ENCODE data around the gene TAPBP. TPM values are rescaled to one million over a fixed set of nuclear protein-coding genes. Genes with fewer than 3 reads are reported as not detected.

The TAPBP gene
- total and polyA plus RNA-seq, 9 of the 15 experiments (the other 6 are each of a cell fraction or from before 2014, with no cell fraction given): 5.6 to 74.0 (median 22.3) TPM

GRCh38 chr6:33271468-33272274 lies 42.2 kb downstream of the TAPBP start, which contains the start of the genes RPS18 and VPS52 (continued):
- TF ChIP-seq KDM4B (IDR thresholded peaks at IDR 0.05; ENCODE audit: borderline replicate concordance in 2 of 2, low read depth in 1 of 2) (peak in 1 of 2 experiments; percentile 89; a peak in 2 of 4 replicates), MAX (CRISPR knock-in tag; IDR thresholded peaks at IDR 0.05) (peak; percentile 87), FOXK1 (CRISPR knock-in tag; IDR thresholded peaks at IDR 0.05; ENCODE audit: borderline replicate concordance) (peak; percentile 88), ZNF263 (CRISPR knock-in tag; IDR thresholded peaks at IDR 0.05; ENCODE audit: borderline replicate concordance) (peak; percentile 62; the same call in 1 of the 2 replicates), AFF1 (IDR thresholded peaks at IDR 0.05; ENCODE audit: low read depth in 1 of 2, partially characterized antibody in 2 of 2) (peak; percentile 31 to 91), SMAD3 (CRISPR knock-in tag; conservative IDR thresholded peaks at IDR 0.05) (peak; percentile 70), NR1H2 (CRISPR knock-in tag; IDR thresholded peaks at IDR 0.05) (no peak; the same call in 1 of the 2 replicates), EP400 (IDR thresholded peaks at IDR 0.05) (peak; percentile 100), TRIM25 (IDR thresholded peaks at IDR 0.05; ENCODE audit: borderline replicate concordance) (0 out of 2 replicates have a peak, but pooled peaks have one; percentile 24), RBFOX2 (IDR thresholded peaks at IDR 0.05; ENCODE audit: low read depth, low read length) (peak; percentile 99), GTF2A2 (tag; IDR thresholded peaks at IDR 0.05) (peak; percentile 94), ZKSCAN8 (CRISPR knock-in tag; IDR thresholded peaks at IDR 0.05) (no peak), SMARCA4 (IDR thresholded peaks at IDR 0.05) (no peak), MBD1 (CRISPR knock-in tag; IDR thresholded peaks at IDR 0.05) (no peak), PTRF (tag; IDR thresholded peaks at IDR 0.05) (no peak), TFAM (CRISPR knock-in tag; conservative IDR thresholded peaks at IDR 0.05) (no peak), CREB1 (IDR thresholded peaks at IDR 0.05) (peak; percentile 91), CREB1 (CRISPR knock-in tag; IDR thresholded peaks at IDR 0.05) (peak; percentile 92), SP1 (CRISPR knock-in tag; IDR thresholded peaks at IDR 0.05) (peak; percentile 76), ZNF41 (CRISPR knock-in tag; conservative IDR thresholded peaks at IDR 0.05) (0 out of 2 replicates have a peak, but pooled peaks have one; percentile 11)

All from K562 (cell line).